Cardiac fibroblast (primary cell): ENCODE results near the gene ATXN1.
"Not testable (repeated sequence)": the region's sequence is repeated elsewhere in the genome, so short reads cannot be mapped to it uniquely, and the experiment has no call there.

Source experiments
- DNase-seq, 2 donors: peaks; one replicate each; pipeline versions ENCODE4 v3.0.0 to v3.0.0-alpha.2; 2010; ENCODE audit warnings: low read depth in 2 of 2
- H3K4me3 ChIP-seq, 2 donors: replicated peaks in 1 of 2; 1 replicate in 1 of 2; 2 replicates in 1 of 2; pipeline ENCODE4 v1.5.1; 2011; ENCODE audit warnings: low read depth in 2 of 2, low read length in 2 of 2, mild to moderate bottlenecking in 2 of 2, moderate library complexity in 1 of 2
- TF ChIP-seq, protein P1 (sequence below): IDR thresholded peaks from one replicate; pipeline ENCODE4 v1.5.1; 2011; ENCODE audit warnings: low read depth, mild to moderate bottlenecking, low read length, inconsistent platforms

ATXN1 gene

DNA sequence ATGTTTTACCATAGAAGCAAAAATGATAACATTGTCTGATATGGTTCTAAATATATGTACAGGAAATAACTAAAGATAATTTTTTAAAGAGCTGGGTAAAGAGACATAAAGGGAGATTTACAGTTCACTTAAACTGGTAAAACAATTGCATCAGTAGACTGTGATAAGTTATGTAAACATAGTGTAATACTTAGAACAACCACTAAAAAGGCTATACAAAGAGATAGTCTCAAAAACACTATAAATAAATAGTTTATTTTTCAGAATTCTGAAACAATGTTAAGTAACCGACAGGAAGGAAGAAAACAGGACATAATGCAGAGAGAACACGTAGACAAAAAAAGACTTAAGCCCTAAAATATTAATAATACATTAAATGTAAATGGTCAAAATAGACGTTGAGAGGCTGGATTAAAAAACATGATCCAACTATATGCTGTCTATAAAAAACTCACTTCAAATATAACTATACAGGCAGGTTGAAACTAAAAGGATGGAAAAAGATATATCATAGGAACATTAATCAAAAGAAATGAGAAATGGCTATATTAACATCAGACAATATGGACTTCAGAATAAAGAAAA is 32.7 kb upstream of the ATXN1 start:
- no peak overlapping the region for H3K4me3 ChIP-seq
- DNase-seq, result no peak
- TF ChIP-seq, protein P1, sequence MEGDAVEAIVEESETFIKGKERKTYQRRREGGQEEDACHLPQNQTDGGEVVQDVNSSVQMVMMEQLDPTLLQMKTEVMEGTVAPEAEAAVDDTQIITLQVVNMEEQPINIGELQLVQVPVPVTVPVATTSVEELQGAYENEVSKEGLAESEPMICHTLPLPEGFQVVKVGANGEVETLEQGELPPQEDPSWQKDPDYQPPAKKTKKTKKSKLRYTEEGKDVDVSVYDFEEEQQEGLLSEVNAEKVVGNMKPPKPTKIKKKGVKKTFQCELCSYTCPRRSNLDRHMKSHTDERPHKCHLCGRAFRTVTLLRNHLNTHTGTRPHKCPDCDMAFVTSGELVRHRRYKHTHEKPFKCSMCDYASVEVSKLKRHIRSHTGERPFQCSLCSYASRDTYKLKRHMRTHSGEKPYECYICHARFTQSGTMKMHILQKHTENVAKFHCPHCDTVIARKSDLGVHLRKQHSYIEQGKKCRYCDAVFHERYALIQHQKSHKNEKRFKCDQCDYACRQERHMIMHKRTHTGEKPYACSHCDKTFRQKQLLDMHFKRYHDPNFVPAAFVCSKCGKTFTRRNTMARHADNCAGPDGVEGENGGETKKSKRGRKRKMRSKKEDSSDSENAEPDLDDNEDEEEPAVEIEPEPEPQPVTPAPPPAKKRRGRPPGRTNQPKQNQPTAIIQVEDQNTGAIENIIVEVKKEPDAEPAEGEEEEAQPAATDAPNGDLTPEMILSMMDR, result no peak

DNA sequence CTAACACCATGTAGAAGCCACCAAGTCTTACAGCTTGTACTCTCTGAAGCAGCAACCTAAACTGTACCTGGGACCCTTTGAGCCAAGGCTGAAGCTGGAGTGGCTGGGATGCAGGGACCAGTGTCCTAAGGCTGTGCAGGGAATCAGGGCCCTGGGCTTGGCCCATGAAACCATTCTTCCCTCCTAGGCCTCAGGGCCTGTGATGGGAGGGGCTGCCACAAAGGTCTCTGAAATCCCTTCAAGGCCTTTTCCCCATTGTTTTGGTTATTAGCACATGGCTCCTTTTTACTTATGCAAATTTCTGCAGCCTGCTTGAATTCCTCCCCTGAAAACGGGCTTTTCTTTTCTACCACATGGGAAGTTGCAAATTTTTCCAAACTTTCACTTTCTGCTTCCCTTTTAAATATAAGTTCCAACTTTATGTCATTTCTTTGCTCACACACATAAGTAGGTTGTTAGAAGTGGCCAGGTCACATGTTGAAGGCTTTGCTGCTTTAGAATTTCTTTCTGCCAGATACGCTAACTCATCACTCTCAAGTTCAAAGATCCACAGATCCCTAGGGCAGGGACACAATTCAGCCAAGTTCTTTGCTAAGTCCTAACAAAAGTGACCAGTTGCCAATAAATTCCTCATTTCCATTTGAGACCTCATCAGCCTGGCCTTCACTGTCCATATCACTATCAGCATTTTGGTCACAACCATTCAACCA is 28.2 kb upstream of the ATXN1 start:
- TF ChIP-seq, protein P1, result no peak
- no peak for DNase-seq
- no peak overlapping the region for H3K4me3 ChIP-seq

DNA sequence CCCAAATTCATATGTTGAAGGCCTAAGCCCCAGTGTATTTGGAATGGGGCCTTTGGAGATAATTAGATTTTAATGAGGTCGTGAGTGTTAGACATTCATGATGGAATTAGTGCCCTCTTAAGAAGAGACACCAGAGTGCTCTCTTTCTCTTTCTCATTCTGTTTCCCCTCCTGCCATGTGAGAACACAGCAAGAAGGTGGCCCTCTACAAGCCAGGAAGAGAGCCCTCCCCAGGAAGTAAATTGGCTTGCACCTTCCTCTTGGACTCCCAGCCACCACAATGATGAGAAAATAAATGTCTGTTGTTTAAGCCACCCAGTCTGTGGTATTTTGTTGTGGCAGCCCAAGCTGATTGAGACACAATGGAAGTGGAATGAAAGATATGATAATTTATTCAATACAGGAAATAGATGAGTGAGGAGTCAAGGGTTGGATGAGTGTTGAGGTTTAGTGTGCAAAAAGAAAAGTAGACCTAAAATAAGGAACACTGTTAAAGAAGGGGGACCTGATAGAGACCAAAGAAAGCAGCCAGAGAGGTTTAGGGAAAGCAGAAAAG is 25.9 kb upstream of the ATXN1 start:
- no peak overlapping the region for H3K4me3 ChIP-seq
- peak in 1 of 2 donors; percentile 32 for DNase-seq
- TF ChIP-seq, protein P1, result no peak

DNA sequence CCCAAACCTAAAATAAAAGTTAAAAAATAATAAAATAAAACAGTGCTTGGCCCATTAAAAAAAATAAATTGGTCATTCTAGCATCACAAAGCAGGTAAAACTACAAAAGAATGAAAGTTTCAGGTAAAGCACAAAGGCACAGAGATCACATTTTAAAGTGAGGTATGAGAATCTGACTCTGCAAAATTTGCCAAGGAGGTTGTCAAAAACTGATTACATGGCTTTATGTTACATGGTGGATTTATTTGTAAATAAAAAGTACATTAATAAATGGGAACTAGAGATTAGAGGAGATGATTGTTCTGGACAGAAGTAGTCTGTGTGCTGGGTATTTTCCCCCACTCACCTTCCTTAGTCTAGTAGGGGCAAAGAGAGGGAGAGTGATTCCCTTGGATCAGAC is 24.2 kb upstream of the ATXN1 start:
- no peak for DNase-seq
- no peak overlapping the region for H3K4me3 ChIP-seq

DNA sequence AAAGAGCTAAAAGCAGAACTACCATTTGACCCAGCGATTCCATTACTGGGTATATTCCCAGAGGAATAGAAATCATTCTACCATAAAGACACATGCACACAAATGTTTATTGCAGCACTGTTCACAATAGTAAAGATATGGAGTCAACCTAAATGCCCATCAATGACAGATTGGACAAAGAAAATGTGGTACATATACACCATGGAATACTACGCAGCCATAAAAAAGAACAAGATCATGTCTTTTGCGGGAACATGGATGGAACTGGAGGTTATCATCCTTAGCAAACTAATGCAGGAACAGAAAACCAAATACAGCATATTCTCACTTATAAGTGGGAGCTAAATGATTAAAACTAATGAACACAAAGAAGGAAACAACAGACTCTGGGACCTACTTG is 23.7 kb upstream of the ATXN1 start:
- not testable (repeated sequence) for H3K4me3 ChIP-seq, DNase-seq

More for the DNA sequence above, 24.2 kb upstream of the ATXN1 start:
- TF ChIP-seq, protein P1, result no peak

DNA sequence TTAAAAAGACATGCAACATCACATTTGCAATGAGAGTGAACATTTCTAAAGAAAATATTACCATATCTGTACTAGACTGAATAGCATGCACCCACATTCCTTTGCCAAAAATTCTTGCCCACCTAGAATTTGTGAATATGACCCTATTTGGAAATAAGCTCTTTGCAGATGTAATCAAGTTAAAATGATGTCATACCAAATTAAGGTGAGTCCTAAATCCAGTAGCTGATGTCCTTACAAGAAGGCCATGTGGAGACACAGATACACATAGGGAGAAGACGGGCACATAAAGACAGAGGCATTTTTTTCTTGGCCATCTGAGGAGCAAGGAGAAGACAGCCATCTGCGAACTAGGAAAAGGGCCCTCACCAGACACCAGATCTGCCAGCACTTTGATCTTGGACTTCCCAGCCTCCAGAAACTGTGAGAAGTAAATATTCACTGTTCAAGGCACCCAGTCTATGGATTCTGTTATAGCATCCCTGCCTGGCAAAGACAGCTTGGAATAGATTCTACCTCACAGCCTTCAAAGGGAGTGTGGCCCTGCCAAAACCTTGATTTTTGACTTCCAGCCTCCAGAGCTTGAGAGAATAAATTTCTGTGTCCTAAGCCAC is 22.8 kb upstream of the ATXN1 start:
- no peak overlapping the region for H3K4me3 ChIP-seq
- no peak for DNase-seq
- TF ChIP-seq, protein P1, result no peak

DNA sequence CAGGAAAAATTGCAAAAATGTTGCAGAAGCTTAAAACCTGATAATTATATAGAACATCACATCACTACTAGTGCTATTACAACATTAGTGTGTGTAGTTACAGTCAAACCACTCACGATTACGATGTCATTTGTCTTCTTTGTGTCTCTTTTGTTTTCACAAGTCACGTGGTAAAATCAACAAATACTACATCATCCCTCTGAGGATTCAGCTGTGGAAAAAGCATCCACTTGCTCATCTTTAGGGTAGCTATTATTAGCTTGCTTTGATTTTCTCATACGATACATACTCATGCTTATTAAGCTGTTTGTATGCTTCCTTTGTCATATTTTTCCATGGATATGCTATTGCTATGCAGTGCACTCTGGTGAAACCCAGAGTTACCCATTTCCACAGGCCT is 22.2 kb upstream of the ATXN1 start:
- peak in 1 of 2 donors; percentile 49 for DNase-seq
- H3K4me3 ChIP-seq, result no peak overlapping the region
- TF ChIP-seq, protein P1, result no peak
